IMR-90 (cell line): ENCODE results near the gene EBF4. TPM values are rescaled to one million over a fixed set of nuclear protein-coding genes. Genes with fewer than 3 reads are reported as not detected.

Source experiments
- ATAC-seq: fragments of 200-7000 bp; cut with Tn5 transposase; 2 replicates; pipeline ENCODE4 v1.9.1; 2020; ENCODE audit warnings: low read depth, mild to moderate bottlenecking, moderate library complexity
- BruUV-seq: library from RNA; stranded (reverse); fragments of 400-500 nt; replicated peaks from 2 replicates; lab custom pipeline; 2021; lab: Mats Ljungman, UMichigan
- CTCF ChIA-PET: fragments of 300-600 bp; formaldehyde crosslinking; extraction: SDS; loops from one replicate; lab custom pipeline; 2021; ENCODE audit warnings: antibody characterized with exemption; lab: Yijun Ruan, JAX
- POLR2A ChIA-PET: fragments of 300-600 bp; sonication (Branson Sonifier 250); formaldehyde crosslinking; loops from one replicate; lab custom pipeline; 2022; ENCODE audit warnings: antibody characterized with exemption; ENCODE audit not compliant: unreplicated experiment; lab: Charles Lee
- DNase-seq: peaks from one replicate; pipeline ENCODE4 v3.0.0; 2013
- H2AFZ ChIP-seq: replicated peaks from 2 replicates; pipeline ENCODE3; 2013; ENCODE audit warnings: low read length, mild to moderate bottlenecking; ENCODE audit not compliant: poor library complexity
- H2AK5ac ChIP-seq: 2 replicates; pipeline ENCODE4 v1.6.1; 2013; ENCODE audit warnings: low read depth, low read length, inconsistent platforms
- H2AK9ac ChIP-seq: replicated peaks from 2 replicates; pipeline ENCODE3; 2013; ENCODE audit warnings: mild to moderate bottlenecking, low read depth, low read length, moderate library complexity; ENCODE audit not compliant: poor library complexity
- H2BK120ac ChIP-seq: 2 replicates; pipeline ENCODE4 v1.6.1; 2013; ENCODE audit warnings: low read depth, low read length, inconsistent platforms
- H2BK15ac ChIP-seq: 3 replicates; pipeline ENCODE4 v1.6.1; 2013; ENCODE audit warnings: low read depth, low read length, inconsistent platforms
- H2BK20ac ChIP-seq: 2 replicates; pipeline ENCODE4 v1.6.1; 2013; ENCODE audit warnings: low read depth, mild to moderate bottlenecking, inconsistent platforms, low read length, moderate library complexity
- H2BK5ac ChIP-seq: 2 replicates; pipeline ENCODE4 v1.6.1; 2013; ENCODE audit warnings: mild to moderate bottlenecking, low read depth, low read length, inconsistent platforms; ENCODE audit not compliant: poor library complexity, severe bottlenecking
- H3K14ac ChIP-seq: replicated peaks from 2 replicates; pipeline ENCODE4 v1.6.1; 2013; ENCODE audit warnings: low read depth, low read length, inconsistent platforms
- H3K18ac ChIP-seq: 2 replicates; pipeline ENCODE4 v1.6.1; 2013; ENCODE audit warnings: low read depth, low read length, control low read depth
- H3K23ac ChIP-seq: 2 replicates; pipeline ENCODE4 v1.6.1; 2013; ENCODE audit warnings: low read depth, low read length, inconsistent platforms
- H3K27ac ChIP-seq: 2 replicates; pipeline ENCODE4 v1.5.1; 2013; ENCODE audit warnings: mild to moderate bottlenecking, control low read depth, low read length; ENCODE audit not compliant: insufficient read depth
- H3K27me3 ChIP-seq: 2 replicates; pipeline ENCODE4 v1.6.1; 2013; ENCODE audit warnings: low read length; ENCODE audit not compliant: control insufficient read depth, insufficient read depth
- H3K36me3 ChIP-seq: 2 replicates; pipeline ENCODE4 v1.6.1; 2013; ENCODE audit warnings: low read length, mixed read lengths; ENCODE audit not compliant: control insufficient read depth, insufficient read depth
- H3K4ac ChIP-seq: 2 replicates; pipeline ENCODE4 v1.6.1; 2013; ENCODE audit warnings: low read depth, low read length, inconsistent platforms
- H3K4me1 ChIP-seq: 2 replicates; pipeline ENCODE4 v1.6.1; 2013; ENCODE audit warnings: low read length, mixed read lengths; ENCODE audit not compliant: control insufficient read depth, insufficient read depth
- H3K4me2 ChIP-seq: 2 replicates; pipeline ENCODE4 v1.6.1; 2013; ENCODE audit warnings: low read depth, mild to moderate bottlenecking, control low read depth, low read length, moderate library complexity
- H3K4me3 ChIP-seq: 2 replicates; pipeline ENCODE4 v1.5.1; 2013; ENCODE audit warnings: low read depth, mild to moderate bottlenecking, control low read depth, low read length, moderate library complexity; ENCODE audit not compliant: insufficient read depth
- H3K56ac ChIP-seq: 2 replicates; pipeline ENCODE4 v1.6.1; 2013; ENCODE audit warnings: low read length, inconsistent platforms; ENCODE audit not compliant: insufficient read depth; ENCODE audit errors: extremely low read depth
- H3K79me1 ChIP-seq, 2 experiments: 2 replicates each; pipeline ENCODE4 v1.6.1; 2013; ENCODE audit warnings: low read length in 2 of 2, inconsistent platforms in 1 of 2, low read depth in 1 of 2
- H3K9ac ChIP-seq: 2 replicates; pipeline ENCODE4 v1.6.1; 2013; ENCODE audit warnings: low read depth, low read length, control low read depth
- H3K9me1 ChIP-seq: 2 replicates; pipeline ENCODE4 v1.6.1; 2013; ENCODE audit warnings: low read length, inconsistent platforms; ENCODE audit not compliant: insufficient read depth
- H3K9me3 ChIP-seq: 2 replicates; pipeline ENCODE4 v1.6.1; 2013; ENCODE audit warnings: low read length; ENCODE audit not compliant: control insufficient read depth, insufficient read depth
- H4K20me1 ChIP-seq: 2 replicates; pipeline ENCODE4 v1.6.1; 2013; ENCODE audit warnings: low read length, inconsistent platforms; ENCODE audit not compliant: insufficient read depth
- H4K5ac ChIP-seq: 2 replicates; pipeline ENCODE4 v1.6.1; 2013; ENCODE audit warnings: mild to moderate bottlenecking, low read depth, low read length, control low read depth
- H4K8ac ChIP-seq, 2 experiments: 2 replicates each; pipeline ENCODE4 v1.6.1; 2013; ENCODE audit warnings: low read depth in 2 of 2, low read length in 2 of 2, control low read depth in 1 of 2, inconsistent platforms in 1 of 2
- H4K91ac ChIP-seq: 2 replicates; pipeline ENCODE4 v1.6.1; 2013; ENCODE audit warnings: low read depth, low read length, inconsistent platforms; ENCODE audit not compliant: insufficient read depth
- BHLHE40 ChIP-seq: fragments of 150-350 bp; IDR thresholded peaks from 2 replicates; pipeline ENCODE4 v1.6.1; 2016; ENCODE audit warnings: mild to moderate bottlenecking, low read depth, low read length
- CEBPB ChIP-seq: IDR thresholded peaks from 2 replicates; pipeline ENCODE4 v1.6.1; 2012; ENCODE audit warnings: low read depth, low read length, improper control_type of control experiment
- CHD1 ChIP-seq: IDR thresholded peaks from 2 replicates; pipeline ENCODE4 v1.6.1; 2012; ENCODE audit warnings: low read depth, low read length, improper control_type of control experiment
- CTCF ChIP-seq: conservative IDR thresholded peaks from 2 replicates; pipeline ENCODE4 v1.5.1; 2012; ENCODE audit warnings: mild to moderate bottlenecking, low read depth, low read length, improper control_type of control experiment
- ELK1 ChIP-seq: fragments of 150-350 bp; IDR thresholded peaks from 2 replicates; pipeline ENCODE4 v1.6.1; 2016; ENCODE audit warnings: low read depth, mild to moderate bottlenecking, low read length, moderate library complexity, borderline replicate concordance
- FOS ChIP-seq: fragments of 150-350 bp; IDR thresholded peaks from 2 replicates; pipeline ENCODE4 v1.6.1; 2016; ENCODE audit warnings: low read depth, low read length
- MAFK ChIP-seq: IDR thresholded peaks from 2 replicates; pipeline ENCODE4 v1.6.1; 2012; ENCODE audit warnings: low read depth, low read length, improper control_type of control experiment
- MAZ ChIP-seq: IDR thresholded peaks from 2 replicates; pipeline ENCODE4 v1.6.1; 2012; ENCODE audit warnings: low read depth, mild to moderate bottlenecking, low read length, improper control_type of control experiment, moderate library complexity, borderline replicate concordance
- NFE2L2 ChIP-seq: fragments of 150-350 bp; IDR thresholded peaks from 2 replicates; pipeline ENCODE4 v1.6.1; 2016; ENCODE audit warnings: low read depth, mild to moderate bottlenecking, low read length
- RAD21 ChIP-seq: IDR thresholded peaks from 2 replicates; pipeline ENCODE4 v1.6.1; 2012; ENCODE audit warnings: low read length, improper control_type of control experiment
- RFX5 ChIP-seq: IDR thresholded peaks from 2 replicates; pipeline ENCODE4 v1.8.0; 2012; ENCODE audit warnings: low read depth, mild to moderate bottlenecking, low read length, moderate library complexity
- SMC3 ChIP-seq: fragments of 150-350 bp; IDR thresholded peaks from 2 replicates; pipeline ENCODE4 v1.6.1; 2016; ENCODE audit warnings: low read depth, mild to moderate bottlenecking, antibody characterized with exemption, low read length, moderate library complexity
- WGBS, 2 experiments: methylation state at CpG; one replicate each; pipeline versions ENCODE4 v1.1.5 to v1.1.7; 2013; ENCODE audit warnings: missing lambda C conversion rate in 2 of 2; ENCODE audit not compliant: insufficient read length in 1 of 2; ENCODE audit errors: extremely low coverage in 2 of 2; 5-methylcytosine and 5-hydroxymethylcytosine counted together
- dilution Hi-C: fragments of 300-500 bp; cut with HindIII; formaldehyde crosslinking; loops from one replicate; pipeline ENCODE4 v1.14.3; 2018; ENCODE audit warnings: low sequenced_read_pairs; ENCODE audit not compliant: unreplicated experiment
- in situ Hi-C: fragments of 300-500 bp; cut with MboI; formaldehyde crosslinking; loops from 3 replicates; pipeline ENCODE4 v1.14.3; 2019; ENCODE audit warnings: low sequenced_read_pairs, inconsistent platforms, mixed read lengths
- intact Hi-C: fragments of 100-400 bp; cut with micrococcal nuclease; formaldehyde crosslinking; loops from 2 replicates; pipeline ENCODE4 v1.10.0; 2022
- polyA plus RNA-seq, 3 experiments: library from polyadenylated mRNA; depleted of rRNA; stranded (reverse); fragments of >200 nt; gene quantifications; 2 replicates each; pipeline ENCODE4 v1.2.3, GENCODE V29; 2012; ENCODE audit warnings: low replicate concordance in 1 of 3
- total RNA-seq: library from RNA; depleted of rRNA; stranded (reverse); fragments of >200 nt; gene quantifications from 2 replicates; pipeline ENCODE4 v1.2.3, GENCODE V29; 2012

Gene EBF4
- total and polyA plus RNA-seq, 2 of the 4 experiments (the other 2 are of a cell fraction): 0.18 to 1.1 TPM

- Histone ChIP-seq H3K27ac (no peak overlapping the region), H4K20me1 (no peaks in the 10 kb centered on the region), H2AK5ac (no peak overlapping the region), H3K4me3 (no peak overlapping the region), H4K5ac (no peak overlapping the region), H3K9me1 (no peaks in the 10 kb centered on the region), H3K9me3 (no peaks in the 10 kb centered on the region), H2BK120ac (no peak overlapping the region), H2BK5ac (no peak overlapping the region), H4K8ac (no peak overlapping the region), H3K14ac (no peak overlapping the region), H4K91ac (no peak overlapping the region), H3K4ac (no peak overlapping the region), H3K79me1 (no peaks in the 10 kb centered on the region), H2BK15ac (no peak overlapping the region), H3K36me3 (no peaks in the 10 kb centered on the region), H2BK20ac (no peak overlapping the region), H3K56ac (no peak overlapping the region), H3K4me2 (no peak overlapping the region), H3K18ac (no peak overlapping the region), H3K23ac (no peak overlapping the region), H3K27me3 (peaks cover 19% of the 10 kb centered on the region), H3K4me1 (peaks cover 3% of the 10 kb centered on the region; the same call in 1 of the 2 replicates), H3K9ac (no peak overlapping the region), H2AK9ac (no peak overlapping the region), H2AFZ (no peak overlapping the region)
- CTCF ChIA-PET: no interaction called here
- dilution Hi-C loops (no loop called here), intact Hi-C loops (no loop called here), in situ Hi-C loops (loop anchor here (10.0 kb wide), 1 partner anchor 236 kb away; no protein-coding TSS in a partner anchor)
- BruUV-seq: no TSS peak
- TF ChIP-seq RAD21 (no peak), MAZ (no peak), FOS (no peak), SMC3 (no peak), ELK1 (no peak), CTCF (no peak), MAFK (no peak), BHLHE40 (no peak), CEBPB (no peak), RFX5 (no peak), NFE2L2 (no peak), CHD1 (no peak)
- DNase-seq: no peak
- 100% methylated on average over 1 of the region's 10 CpGs; no CpG with 5 or more reads in 1 of the 2 experiments for WGBS, 2 experiments
- POLR2A ChIA-PET: no interaction called here
- no peak for ATAC-seq
These were observed 66.6 kb downstream of the EBF4 start for GRCh38 chr20:2759143-2759542.
